ENCODE measurements around the gene FARP1. TPM values are rescaled to one million over a fixed set of nuclear protein-coding genes. Genes with fewer than 3 reads are reported as not detected.

The FARP1 gene
- total RNA-seq, 1 donor from 2014 or later, result 86.7 TPM

GRCh38 chr13:98134901-98135300 lies 8.0 kb upstream of the FARP1 start:
- no peak for DNase-seq

GRCh38 chr13:98141091-98141490 lies 1.8 kb upstream of the FARP1 start:
- DNase-seq, result no peak

- DNase-seq, result no peak
Observed at GRCh38 chr13:98141509-98142379, 1.1 kb upstream of the FARP1 start.

- no peak for DNase-seq
Observed at GRCh38 chr13:98143157-98143553, 261 bp downstream of the FARP1 start.

- DNase-seq, result no peak
Observed at GRCh38 chr13:98143601-98144026, 720 bp downstream of the FARP1 start.

DNA sequence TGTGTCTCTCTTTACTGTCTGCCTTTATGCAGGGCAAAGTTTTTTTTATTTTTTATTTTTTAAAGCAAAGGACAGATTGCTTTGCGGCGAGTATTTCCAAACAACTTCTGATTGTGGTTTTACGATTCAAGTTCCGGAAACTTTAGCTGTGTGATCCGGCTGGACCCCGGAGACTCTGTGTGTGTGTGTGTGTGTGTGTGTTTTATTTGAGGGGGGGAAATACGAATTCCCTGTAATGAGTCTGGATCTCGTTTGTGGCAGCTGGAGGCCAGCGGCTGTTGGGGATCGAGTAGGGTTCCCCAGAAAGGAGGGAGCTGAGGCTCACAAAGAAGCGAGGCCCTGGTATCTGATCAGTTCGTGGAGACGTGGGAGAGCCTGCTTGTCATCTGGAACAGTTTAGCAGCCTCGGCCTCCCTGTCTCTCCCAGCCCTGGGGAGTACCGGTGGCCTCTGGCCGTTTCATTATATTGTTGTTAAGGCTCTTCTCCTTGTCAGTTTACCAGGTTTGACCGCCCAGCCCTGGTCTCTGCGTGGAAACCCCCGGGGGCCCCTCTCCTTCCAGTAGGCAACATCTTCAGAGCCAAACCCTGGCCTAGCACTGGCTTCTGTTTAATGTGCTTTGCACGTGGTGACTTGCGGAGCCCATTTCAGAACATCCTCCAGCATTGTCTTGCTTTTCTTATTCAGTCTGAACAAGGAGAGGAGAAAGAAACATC lies 1.3 kb downstream of the FARP1 start:
- DNase-seq, result peak; percentile 17

DNA sequence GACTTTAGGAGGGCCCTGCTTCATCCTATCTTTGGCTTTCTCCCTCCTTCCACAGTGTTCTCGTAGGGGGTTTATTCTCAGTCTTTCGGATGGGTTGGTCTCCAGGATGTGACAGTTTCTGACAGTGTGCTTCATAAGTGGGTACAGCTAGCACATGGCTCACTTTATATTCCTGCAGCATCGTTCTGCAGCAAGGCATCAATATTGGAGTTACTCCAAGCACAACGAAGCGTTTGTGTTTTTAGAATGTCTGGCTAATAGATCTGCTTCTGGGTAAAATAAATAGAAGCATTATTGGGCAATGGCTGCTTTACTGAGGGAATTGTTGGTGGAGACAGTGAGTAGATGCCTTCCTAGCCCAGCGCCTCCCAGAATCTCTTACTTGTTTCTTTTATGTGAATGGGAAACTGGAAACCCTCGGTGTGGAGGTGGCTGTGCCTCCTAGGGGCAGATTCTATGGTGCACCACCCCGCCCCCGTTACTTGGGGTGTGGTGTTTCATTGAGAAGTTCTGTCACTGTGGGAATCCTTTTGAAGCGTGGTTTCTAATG lies 2.0 kb downstream of the FARP1 start:
- peak; percentile 6 for DNase-seq

GRCh38 chr13:98147521-98147920 lies 4.6 kb downstream of the FARP1 start:
- DNase-seq, result no peak

GRCh38 chr13:98150832-98151479 lies 8.1 kb downstream of the FARP1 start:
- no peak for DNase-seq

- DNase-seq, result no peak
Observed at GRCh38 chr13:98155475-98156109, 12.7 kb downstream of the FARP1 start.

- no peak for DNase-seq
Observed at GRCh38 chr13:98156259-98156658, 13.4 kb downstream of the FARP1 start.

DNA sequence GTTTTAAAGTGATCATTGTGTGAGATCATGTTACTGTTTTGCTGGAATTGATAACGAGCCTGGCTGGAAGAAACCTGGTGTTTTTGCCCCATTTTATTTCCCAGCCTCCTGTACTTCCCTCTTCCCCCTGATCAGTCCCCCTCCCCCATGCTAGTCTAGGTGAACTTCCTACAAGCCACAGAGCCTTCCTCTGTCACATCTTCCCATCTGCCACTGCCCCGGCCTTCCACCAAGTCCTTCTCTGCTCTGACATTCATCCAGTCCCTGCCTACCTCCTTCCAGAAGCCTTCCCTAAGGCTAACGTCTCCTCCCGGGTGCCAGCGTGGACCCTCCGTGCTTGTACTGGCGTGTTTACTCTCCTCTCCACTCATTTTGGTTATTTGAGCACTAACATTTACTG lies 14.3 kb downstream of the FARP1 start:
- no peak for DNase-seq

DNA sequence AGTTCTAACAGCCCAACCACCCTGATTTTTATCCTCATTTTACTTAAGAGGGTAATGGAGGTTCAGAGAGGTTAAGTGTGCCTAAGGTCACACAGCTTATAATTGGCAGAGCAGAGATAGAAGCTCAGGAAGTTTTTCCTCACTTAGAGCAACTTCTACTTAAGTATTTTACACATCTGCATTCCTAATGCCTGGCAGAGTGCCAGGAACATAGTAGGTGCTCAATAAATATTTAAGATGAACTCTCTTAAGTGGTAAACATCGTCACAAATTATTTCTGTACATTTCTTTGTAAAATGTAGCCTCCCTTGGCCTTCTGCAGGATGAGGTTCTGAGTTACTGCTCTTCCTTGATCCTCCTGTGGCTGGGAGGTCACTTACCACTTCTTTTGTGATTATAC lies 14.7 kb downstream of the FARP1 start:
- no peak for DNase-seq

DNA sequence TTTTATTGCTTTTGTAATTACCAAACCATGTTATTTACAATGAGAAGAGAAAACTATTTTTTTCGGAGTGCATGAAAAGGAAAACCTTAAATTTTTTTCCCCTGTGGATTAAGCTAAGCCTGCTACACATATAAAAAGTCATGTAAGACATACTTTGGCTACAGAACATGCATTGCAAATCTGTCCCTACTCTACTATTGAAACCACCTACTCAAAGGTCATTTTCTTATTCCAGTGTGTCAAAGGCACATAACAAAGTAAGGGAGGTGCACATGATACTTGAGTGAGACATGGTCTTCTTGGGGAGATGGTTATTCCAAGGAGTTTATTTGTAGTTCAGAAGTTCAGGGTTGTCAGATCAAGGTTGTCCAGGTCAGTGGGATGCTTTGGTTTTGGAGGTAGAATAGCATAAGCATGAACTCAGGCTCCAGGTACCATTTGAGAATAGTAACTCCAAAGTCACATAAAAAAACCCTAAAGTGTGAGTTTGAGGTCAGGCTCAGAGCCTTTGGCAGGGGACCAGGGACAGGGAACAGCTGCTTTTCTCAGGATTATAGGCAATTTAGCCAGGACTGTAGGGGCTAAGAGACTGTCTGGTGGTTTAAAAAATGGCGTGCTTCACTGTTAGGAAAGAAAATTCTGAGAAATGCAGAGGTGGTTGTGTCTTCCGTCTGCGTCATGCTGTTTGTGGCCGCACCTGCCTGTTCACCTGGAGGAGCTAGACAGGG lies 15.4 kb downstream of the FARP1 start:
- no peak for DNase-seq

- no peak for DNase-seq
Observed at GRCh38 chr13:98162935-98163334, 20.0 kb downstream of the FARP1 start.

DNA sequence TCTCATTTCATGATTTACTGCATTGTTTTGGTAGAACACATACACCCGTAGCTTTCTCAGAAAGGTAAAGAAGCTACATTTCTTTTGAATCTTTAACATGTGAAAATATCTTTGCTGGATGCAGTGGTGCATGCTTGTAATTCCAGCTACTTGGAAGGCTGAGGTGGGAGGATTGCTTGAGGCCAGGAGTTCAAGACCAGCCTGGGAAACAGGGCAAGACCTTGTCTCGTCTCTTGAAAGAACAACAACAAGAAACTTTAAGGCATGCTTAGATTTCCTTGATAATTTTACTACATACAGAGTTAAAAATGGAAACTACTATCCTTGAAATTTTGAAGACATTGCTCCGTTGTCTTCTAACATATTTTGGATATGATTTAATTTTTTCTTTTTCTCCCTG lies 26.4 kb downstream of the FARP1 start:
- DNase-seq, result no peak

DNA sequence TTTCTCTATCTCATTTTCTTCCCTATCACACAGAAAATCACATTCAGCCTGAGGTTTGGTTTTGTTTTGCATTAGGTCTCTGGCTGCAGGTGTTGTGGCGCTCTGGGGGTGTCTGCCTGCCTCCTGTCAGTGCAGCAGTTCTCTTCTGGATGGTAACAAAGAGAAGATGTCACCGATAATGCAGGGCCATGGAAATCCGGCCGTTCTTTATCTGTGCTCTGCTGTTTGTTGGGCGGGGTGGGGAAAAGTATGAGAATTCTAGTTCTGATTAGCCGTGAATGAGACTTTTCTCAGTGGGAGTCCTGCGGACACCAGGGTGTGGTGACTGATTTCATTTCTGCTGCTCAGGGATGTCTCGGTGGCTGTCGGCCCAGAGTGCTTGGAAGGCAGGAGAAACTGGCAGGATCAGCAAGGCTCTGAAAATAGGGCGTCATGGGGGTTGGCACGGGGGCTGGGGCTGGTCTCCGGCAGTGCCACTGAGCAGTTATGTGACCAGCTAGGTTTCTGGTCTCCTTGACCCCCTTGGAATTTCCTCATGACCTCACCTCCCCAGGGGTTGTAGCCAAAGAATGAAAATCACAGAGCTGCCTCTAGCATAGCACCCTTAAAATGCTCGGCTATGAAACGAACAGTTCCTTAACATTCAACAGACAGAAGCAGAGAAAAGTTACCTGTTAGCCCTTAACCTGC lies 29.2 kb downstream of the FARP1 start:
- peak; percentile 32 for DNase-seq

DNA sequence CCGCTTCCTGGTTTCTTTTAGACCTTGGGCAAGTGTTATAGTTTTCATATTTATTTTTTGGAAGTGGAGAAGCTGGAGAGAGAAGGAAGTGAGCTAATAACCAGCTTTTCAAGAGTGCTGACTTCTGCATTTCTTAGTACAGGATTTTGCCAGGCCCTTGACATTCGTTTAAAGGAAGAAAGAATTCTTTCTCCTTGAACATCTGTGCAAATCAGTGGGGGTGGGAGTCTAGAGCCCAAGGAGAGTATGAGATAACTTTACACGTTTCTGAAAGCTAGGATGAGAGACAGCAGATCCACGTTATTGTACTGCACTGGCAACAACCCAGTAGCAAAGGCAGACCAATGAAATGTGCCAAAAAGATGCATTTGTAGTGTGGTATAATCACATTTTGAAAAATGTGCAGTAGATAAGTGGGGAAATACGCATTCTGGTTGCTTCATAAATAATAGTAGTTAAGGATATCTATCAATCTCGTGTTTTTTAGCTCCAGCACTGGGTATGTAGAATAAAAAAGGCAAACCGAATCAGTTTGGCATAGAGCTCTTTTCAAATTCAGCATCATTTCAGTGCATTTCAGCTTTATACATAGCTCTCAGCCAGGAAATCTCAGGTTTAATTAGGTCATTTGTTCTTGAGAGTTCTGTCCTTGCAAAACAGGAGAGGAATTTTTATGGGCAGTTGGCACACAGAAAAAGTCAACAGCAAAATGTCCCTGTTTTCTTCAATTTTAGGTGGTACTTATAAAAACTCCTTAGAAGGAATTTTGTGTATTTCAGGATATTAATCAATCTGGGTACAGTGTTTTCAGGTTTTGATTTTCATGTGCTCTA lies 29.9 kb downstream of the FARP1 start:
- DNase-seq, result no peak

DNA sequence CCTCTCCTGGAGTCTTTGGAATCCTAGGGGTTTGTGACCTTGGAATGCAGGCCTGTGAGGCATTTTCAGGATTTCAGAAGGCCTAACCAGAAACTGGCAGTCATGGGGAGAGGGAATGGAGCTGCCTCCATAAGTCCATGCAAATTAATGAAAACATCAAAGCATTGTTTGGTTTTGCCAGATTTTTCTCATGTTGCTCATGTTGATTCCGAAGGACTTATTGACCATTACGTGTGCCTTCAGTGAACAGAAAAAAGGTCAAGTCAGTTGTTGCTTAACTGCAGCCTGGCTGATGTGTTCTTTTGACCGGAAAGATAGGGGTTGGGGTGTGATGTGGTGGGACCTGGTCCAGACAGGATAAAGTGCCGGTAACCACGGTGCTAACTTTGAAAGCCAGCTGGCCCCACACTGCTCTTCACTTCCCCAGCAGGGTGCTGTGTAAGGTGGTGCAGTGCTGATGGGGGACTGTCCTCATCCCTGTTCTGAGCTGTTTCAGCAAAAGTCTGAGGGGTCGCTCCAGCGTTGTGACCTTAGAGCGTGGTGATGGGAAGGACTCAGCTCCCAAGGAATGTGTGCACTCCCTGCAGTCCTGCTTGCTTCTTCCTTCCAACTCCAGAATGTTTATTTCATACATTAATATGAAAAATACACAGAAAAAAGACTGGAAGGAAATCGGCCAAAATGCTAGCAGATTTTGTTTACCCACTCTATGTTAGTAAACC lies 30.7 kb downstream of the FARP1 start:
- no peak for DNase-seq

Measured in occipital lobe (tissue), 2 donors.